Motor neuron (in vitro differentiated cells): Measurements from ENCODE around the gene ACSS1. TPM values are rescaled to one million over a fixed set of nuclear protein-coding genes. Genes with fewer than 3 reads are reported as not detected.

Experiments
- ATAC-seq, 8 experiments: fragments of 200-7000 bp; cut with Tn5 transposase; replicated peaks in 6 of 8; 2 replicates each; pipeline ENCODE4 v1.8.0; 2021; ENCODE audit warnings: mild to moderate bottlenecking in 8 of 8, moderate library complexity in 8 of 8
- H3K27ac ChIP-seq, 2 donors: fragments of 250-450 bp; sonication (Bioruptor Pico); 2 replicates each; pipeline ENCODE4 v1.9.0; 2021; ENCODE audit warnings: antibody characterized with exemption in 2 of 2, mild to moderate bottlenecking in 2 of 2, moderate library complexity in 1 of 2
- H3K4me1 ChIP-seq, 2 donors: fragments of 250-450 bp; sonication (Bioruptor Pico); replicated peaks in 1 of 2; 2 replicates each; pipeline ENCODE4 v1.6.1; 2021; ENCODE audit warnings: antibody characterized with exemption in 2 of 2, mild to moderate bottlenecking in 2 of 2, moderate library complexity in 1 of 2
- H3K4me3 ChIP-seq, 5 donors: fragments of 250-450 bp; sonication (Bioruptor Pico); 2 replicates each; pipeline ENCODE4 v1.9.0; 2021; ENCODE audit warnings: antibody characterized with exemption in 5 of 5, mild to moderate bottlenecking in 5 of 5, moderate library complexity in 4 of 5
- WGBS, 10 experiments: fragments of 450-650 bp; shearing (Covaris generic); methylation state at CpG; one replicate each; pipeline ENCODE4 v1.0.0; 2022; 5-methylcytosine and 5-hydroxymethylcytosine counted together
- in situ Hi-C, 9 experiments: fragments of 400-800 bp; cut with MboI; loops; one replicate each; pipeline ENCODE4 v1.15.0; 2021; ENCODE audit warnings: low sequenced_read_pairs in 9 of 9, low pct_unique_long_range_greater_than_20kb in 2 of 9; ENCODE audit not compliant: unreplicated experiment in 9 of 9
- total RNA-seq, 8 experiments: library from RNA; unstranded; fragments of 300-600 nt; gene quantifications; 2 replicates each; pipeline versions ENCODE4 v1.2.3 to v1.2.4, GENCODE V29; 2022

ACSS1 gene
- total RNA-seq, 8 experiments from 2014 or later: 2.1 to 28.9 (median 3.8) TPM

DNA sequence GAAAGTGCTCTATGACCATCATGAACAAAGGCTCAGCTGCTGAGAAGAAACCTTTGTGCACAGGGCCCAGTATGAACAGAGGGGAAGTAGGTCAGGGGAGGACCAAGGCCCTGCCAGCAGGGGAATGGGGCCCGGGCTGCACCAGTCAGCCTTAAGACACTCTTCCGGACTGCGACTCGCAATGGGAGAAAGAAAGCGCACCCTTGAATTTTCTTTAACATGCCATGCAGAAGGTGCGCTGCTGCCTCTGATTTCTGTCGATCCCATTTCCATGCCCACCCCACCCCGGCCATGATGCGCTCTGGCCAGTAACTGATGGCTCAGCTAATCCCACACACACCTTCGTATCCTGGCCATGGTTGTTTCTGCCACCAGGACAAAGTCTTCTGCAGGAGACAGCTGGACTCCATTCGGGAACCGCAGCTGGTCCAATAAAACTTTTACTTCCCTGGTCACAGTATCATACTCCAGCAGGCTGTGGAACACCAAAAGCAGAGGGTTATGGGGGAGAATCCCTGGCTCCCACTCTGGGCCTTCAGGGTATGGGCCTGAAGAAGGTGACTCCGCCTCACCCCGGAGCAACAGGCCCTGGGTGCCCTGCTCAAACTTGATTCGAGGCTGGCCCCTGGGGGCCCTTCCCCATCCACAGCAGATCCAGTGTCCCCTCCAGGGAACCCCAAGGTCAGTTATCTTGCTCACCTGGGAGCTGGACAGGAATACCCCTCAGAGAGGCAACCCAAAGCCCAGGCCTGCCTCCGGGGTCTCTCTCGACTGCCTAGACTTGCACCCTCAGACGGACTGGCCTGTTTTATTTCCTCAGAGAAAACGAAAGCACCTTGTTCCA, 88.5 kb downstream of the ACSS1 start:
- 93 to 100% (median 100%) methylated on average over 1 to 8 of the region's 19 CpGs; no CpG with 5 or more reads in 3 of the 10 experiments for WGBS, 10 experiments
- no peak overlapping the region for H3K27ac ChIP-seq
- ATAC-seq: no peak
- in situ Hi-C loops: no loop called here
- H3K4me3 ChIP-seq: no peak overlapping the region
- H3K4me1 ChIP-seq: no peaks in the 10 kb centered on the region

DNA sequence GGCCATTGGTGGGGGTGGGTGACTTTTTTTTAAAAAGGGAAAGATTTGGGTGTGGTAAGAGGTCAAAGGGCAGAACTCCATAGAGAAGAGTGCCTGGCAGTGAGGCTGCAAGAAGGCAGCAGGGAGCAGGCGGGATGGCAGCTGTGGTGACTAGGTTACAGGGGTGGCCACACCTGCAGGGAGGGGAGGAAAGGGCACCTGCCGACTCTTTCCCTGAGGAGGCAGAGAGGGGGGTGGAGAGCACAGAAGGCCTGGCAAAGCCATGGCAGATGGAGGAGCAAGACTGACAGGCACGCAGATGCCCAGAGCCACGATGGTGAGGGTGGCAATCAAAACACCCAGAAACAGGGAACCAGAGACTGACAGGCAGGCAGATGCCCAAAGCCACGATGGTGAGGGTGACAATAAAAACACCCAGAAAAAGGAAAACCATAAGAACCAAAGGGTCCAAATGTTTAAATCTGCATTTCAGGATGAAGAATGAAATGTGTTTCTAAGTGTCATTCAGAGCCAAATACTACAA, 89.6 kb downstream of the ACSS1 start:
- 79 to 100% (median 87%) methylated on average over 1 to 4 of the region's 5 CpGs for WGBS, 10 experiments

GRCh38 chr20:24966317-24967012, 91.5 kb downstream of the ACSS1 start:
- in situ Hi-C loops: no loop called here
- no peak for ATAC-seq
- Histone ChIP-seq H3K4me1 (no peaks in the 10 kb centered on the region), H3K27ac (no peak overlapping the region), H3K4me3 (no peak overlapping the region)
- 67 to 100% (median 94%) methylated on average over 1 to 9 of the region's 15 CpGs; no CpG with 5 or more reads in 2 of the 10 experiments for WGBS, 10 experiments

More for the DNA sequence above, 89.6 kb downstream of the ACSS1 start:
- in situ Hi-C loops: no loop called here
- no peak overlapping the region for H3K27ac ChIP-seq
- ATAC-seq: no peak
- H3K4me3 ChIP-seq: no peak overlapping the region
- no peaks in the 10 kb centered on the region for H3K4me1 ChIP-seq

- no peak overlapping the region for H3K27ac ChIP-seq
- no peak overlapping the region for H3K4me3 ChIP-seq
- in situ Hi-C loops: no loop called here
- no peak for ATAC-seq
- 67 to 100% (median 91%) methylated on average over 1 to 4 of the region's 7 CpGs; no CpG with 5 or more reads in 1 of the 10 experiments for WGBS, 10 experiments
- no peaks in the 10 kb centered on the region for H3K4me1 ChIP-seq
These were observed 92.6 kb downstream of the ACSS1 start for GRCh38 chr20:24965065-24965919.

GRCh38 chr20:24964506-24964840, 93.5 kb downstream of the ACSS1 start:
- 57 to 95% (median 86%) methylated on average over 1 to 9 of the region's 9 CpGs; no CpG with 5 or more reads in 4 of the 10 experiments for WGBS, 10 experiments
- no peak overlapping the region for H3K4me3 ChIP-seq
- no peaks in the 10 kb centered on the region for H3K4me1 ChIP-seq
- H3K27ac ChIP-seq: no peak overlapping the region
- in situ Hi-C loops: no loop called here
- ATAC-seq: no peak

DNA sequence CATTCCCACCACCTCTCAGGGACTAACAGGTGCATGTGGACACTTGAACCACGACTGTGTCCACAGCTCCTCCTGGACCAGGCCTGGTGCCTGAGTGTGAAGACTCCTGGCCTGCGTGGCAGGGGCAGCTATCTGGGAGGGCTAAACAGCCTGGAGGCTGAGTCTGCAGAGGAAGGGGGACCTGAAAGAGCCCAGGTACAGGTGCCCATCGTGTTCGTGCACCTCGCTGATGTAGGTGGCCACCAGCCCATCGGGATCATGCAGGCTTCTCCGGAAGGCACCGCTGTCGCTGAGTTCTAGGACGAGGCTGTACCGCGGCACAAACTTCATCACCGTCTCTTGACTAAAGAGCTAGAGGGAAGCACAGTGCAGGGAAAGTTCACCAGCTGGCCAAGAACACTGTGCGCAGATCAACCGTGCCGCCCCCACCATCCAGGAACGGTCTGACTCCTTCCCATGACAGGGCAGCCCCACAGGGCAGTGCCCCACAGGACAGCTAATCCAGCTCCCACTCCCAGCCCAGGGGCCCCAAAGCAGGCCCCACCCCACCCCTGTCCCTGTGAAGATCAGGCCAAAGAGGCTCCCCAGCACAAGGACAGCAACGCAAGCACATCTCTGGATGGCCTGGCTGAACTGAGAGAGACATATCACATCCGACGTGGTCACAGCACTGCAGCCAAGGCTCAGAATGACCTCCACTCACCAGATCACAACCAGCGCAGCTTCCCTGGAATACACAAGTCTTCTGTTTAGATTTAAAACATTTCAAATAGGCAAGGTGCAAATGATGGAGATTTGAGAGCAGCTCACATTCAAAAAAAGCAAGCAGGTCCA, 94.0 kb downstream of the ACSS1 start:
- ATAC-seq: no peak
- Histone ChIP-seq H3K4me1 (no peaks in the 10 kb centered on the region), H3K4me3 (no peak overlapping the region), H3K27ac (no peak overlapping the region)
- in situ Hi-C loops: no loop called here
- WGBS, 10 experiments: 90 to 100% (median 93%) methylated on average over 1 to 3 of the region's 21 CpGs; no CpG with 5 or more reads in 7 of the 10 experiments

DNA sequence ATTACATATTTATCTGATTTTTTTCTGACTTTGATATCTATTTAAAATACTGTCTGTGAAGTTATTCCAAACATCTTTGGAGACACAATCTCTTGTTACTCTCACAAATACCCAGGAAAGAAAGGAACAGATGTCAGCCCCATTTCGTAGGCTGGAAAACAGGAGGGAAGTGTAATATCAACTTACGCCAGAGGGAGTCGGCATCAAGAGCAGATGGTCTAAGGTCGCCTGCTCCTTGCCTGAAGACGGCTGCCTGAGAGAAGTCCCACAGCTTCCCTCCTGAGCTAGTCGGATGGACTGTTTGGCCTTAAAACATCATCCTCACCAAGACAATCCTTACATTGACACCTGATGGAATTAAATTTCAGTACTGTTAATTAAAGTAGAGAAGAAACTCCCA, 95.4 kb downstream of the ACSS1 start:
- in situ Hi-C loops: no loop called here

DNA sequence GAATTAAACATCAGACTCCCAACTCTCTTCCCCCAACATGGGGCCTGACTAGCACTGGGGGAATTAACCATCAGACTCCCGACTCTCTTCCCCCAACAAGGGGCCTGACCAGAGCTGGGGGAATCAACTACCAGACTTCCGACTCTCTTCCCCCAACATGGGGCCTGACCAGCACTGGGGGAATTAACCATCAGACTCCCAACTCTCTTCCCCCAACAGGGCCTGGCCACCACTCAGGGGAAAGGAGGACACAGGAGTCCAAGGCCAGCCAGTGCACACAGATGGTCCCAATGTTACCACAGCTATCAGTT, 95.8 kb downstream of the ACSS1 start:
- no peak for ATAC-seq
- no peak overlapping the region for H3K27ac ChIP-seq
- 94 to 100% (median 100%) methylated on average over 1 to 2 of the region's 2 CpGs; no CpG with 5 or more reads in 5 of the 10 experiments for WGBS, 10 experiments
- in situ Hi-C loops: no loop called here
- no peak overlapping the region for H3K4me3 ChIP-seq
- no peaks in the 10 kb centered on the region for H3K4me1 ChIP-seq

More for the DNA sequence above, 95.4 kb downstream of the ACSS1 start:
- Histone ChIP-seq H3K4me3 (no peak overlapping the region), H3K27ac (no peak overlapping the region), H3K4me1 (no peaks in the 10 kb centered on the region)
- 80 to 96% (median 87%) methylated on average over 1 to 6 of the region's 6 CpGs; no CpG with 5 or more reads in 4 of the 10 experiments for WGBS, 10 experiments
- ATAC-seq: no peak

GRCh38 chr20:24961384-24962181, 96.4 kb downstream of the ACSS1 start:
- no peak overlapping the region for H3K27ac ChIP-seq
- in situ Hi-C loops: no loop called here
- no peak for ATAC-seq
- no peak overlapping the region for H3K4me3 ChIP-seq
- H3K4me1 ChIP-seq: no peaks in the 10 kb centered on the region
- 72 to 100% (median 100%) methylated on average over 1 to 7 of the region's 20 CpGs; no CpG with 5 or more reads in 3 of the 10 experiments for WGBS, 10 experiments

GRCh38 chr20:24960861-24961260, 97.1 kb downstream of the ACSS1 start:
- in situ Hi-C loops: no loop called here
- H3K27ac ChIP-seq: no peak overlapping the region
- 69 to 100% (median 96%) methylated on average over 1 to 2 of the region's 2 CpGs; no CpG with 5 or more reads in 2 of the 10 experiments for WGBS, 10 experiments
- no peaks in the 10 kb centered on the region for H3K4me1 ChIP-seq
- no peak for ATAC-seq
- no peak overlapping the region for H3K4me3 ChIP-seq

DNA sequence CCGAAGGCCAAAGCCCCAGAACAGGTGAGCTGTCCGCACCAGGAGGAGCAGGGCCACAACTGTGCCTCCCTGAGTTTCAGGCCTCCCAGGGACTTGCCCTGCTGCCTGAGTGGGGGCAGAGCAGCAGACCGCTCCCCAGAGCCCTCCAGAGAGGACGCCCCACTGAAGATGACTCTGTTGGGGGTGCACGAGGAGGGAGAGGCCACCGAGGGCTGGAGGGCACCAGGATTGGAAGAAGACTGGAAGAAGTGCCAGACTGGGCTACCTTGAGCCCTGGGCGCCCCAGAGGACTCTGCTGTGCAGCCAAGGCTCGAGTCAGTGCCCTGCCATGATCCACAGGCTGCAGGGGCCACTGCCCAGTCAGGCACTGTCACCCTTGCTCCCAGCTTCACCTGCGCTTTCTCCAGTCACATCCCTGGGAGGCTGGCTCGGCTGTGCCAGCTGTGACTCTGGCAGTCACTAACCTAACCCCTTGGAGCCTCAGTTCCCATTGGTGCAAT, 97.6 kb downstream of the ACSS1 start:
- Histone ChIP-seq H3K4me1 (no peaks in the 10 kb centered on the region), H3K4me3 (no peak overlapping the region), H3K27ac (no peak overlapping the region)
- ATAC-seq: no peak
- in situ Hi-C loops: no loop called here
- 80 to 100% (median 95%) methylated on average over 1 to 4 of the region's 10 CpGs; no CpG with 5 or more reads in 6 of the 10 experiments for WGBS, 10 experiments
